Thoracic aorta (tissue), 2 donors: Measurements from ENCODE around the gene PRR23E. TPM values are rescaled to one million over a fixed set of nuclear protein-coding genes. Genes with fewer than 3 reads are reported as not detected.

Experiments used
- ATAC-seq: fragments of 150-250 bp; one replicate; pipeline ENCODE4 v1.8.0; 2017; ENCODE audit warnings: low read depth; ENCODE audit not compliant: insufficient number of reproducible peaks, low FRiP score
- DNase-seq: peaks from one replicate; pipeline ENCODE4 v3.0.0-alpha.2; 2020; ENCODE audit warnings: low spot score
- H3K27ac ChIP-seq, 2 donors: fragments of 200-600 bp; sonication (generic); 1 replicate in 1 of 2; 2 replicates in 1 of 2; pipeline ENCODE4 v1.5.1; 2016; ENCODE audit warnings: mild to moderate bottlenecking in 2 of 2, moderate library complexity in 2 of 2
- H3K27me3 ChIP-seq: fragments of 200-600 bp; sonication (generic); replicated peaks from 2 replicates; pipeline ENCODE4 v1.6.0; 2016; ENCODE audit warnings: mild to moderate bottlenecking; ENCODE audit not compliant: insufficient read depth
- H3K36me3 ChIP-seq: fragments of 200-600 bp; sonication (generic); one replicate; pipeline ENCODE4 v1.5.1; 2016
- H3K4me1 ChIP-seq, 2 donors: fragments of 200-600 bp; sonication (generic); 1 replicate in 1 of 2; 2 replicates in 1 of 2; pipeline versions ENCODE4 v1.5.1 to v1.6.0; 2016; ENCODE audit warnings: low read depth in 2 of 2, mild to moderate bottlenecking in 1 of 2; ENCODE audit not compliant: control insufficient read depth in 1 of 2
- H3K4me3 ChIP-seq: fragments of 200-600 bp; sonication (generic); 2 replicates; pipeline ENCODE4 v1.5.1; 2016; ENCODE audit warnings: mild to moderate bottlenecking
- H3K9me3 ChIP-seq: fragments of 200-600 bp; sonication (generic); 2 replicates; pipeline ENCODE4 v1.5.1; 2016
- total RNA-seq, 2 donors: library from RNA; depleted of rRNA; stranded (reverse); fragments of >200 nt; gene quantifications; one replicate each; pipeline versions ENCODE4 v1.1.0 to v1.2.3, GENCODE V29; 2016
- TF ChIP-seq, protein P1 (sequence below): fragments of 200-600 bp; sonication (generic); IDR thresholded peaks from one replicate; pipeline ENCODE4 v1.5.1; 2019; ENCODE audit warnings: antibody characterized with exemption

Gene PRR23E
- total RNA-seq, 2 donors from 2014 or later: not detected

DNA sequence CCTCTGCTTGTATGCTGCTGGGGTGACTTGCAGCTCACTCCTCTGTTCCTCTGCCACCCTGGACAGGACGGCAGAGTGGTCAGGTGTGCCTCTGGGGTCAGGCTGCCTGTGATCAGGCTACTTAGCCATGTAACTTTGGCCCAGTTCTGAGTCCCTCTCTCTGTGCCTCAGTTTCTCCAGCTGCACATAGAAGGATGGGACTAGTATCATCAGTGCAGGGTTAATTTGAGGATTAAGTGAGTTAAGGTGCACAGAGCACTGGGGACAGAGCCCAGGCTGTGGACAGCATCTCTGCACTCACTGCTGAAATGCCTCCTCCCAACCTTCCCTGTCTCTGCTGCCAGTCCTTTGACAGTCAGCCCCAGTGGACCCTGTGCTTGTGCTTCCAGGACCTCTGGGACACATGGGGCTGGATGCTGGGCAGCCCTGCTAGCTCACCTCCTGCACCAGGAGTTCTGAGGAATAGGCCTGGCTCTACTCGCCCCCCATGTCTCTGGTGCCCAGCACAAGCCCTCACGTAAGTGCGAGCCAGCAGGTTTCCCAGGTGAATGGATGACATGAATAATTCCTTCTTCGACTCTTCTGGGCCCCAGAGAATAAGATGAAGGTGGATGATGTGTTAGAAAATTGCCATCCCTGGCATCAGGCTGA, 19.3 kb upstream of the PRR23E start:
- no peak overlapping the region for H3K4me3 ChIP-seq
- TF ChIP-seq, protein P1, sequence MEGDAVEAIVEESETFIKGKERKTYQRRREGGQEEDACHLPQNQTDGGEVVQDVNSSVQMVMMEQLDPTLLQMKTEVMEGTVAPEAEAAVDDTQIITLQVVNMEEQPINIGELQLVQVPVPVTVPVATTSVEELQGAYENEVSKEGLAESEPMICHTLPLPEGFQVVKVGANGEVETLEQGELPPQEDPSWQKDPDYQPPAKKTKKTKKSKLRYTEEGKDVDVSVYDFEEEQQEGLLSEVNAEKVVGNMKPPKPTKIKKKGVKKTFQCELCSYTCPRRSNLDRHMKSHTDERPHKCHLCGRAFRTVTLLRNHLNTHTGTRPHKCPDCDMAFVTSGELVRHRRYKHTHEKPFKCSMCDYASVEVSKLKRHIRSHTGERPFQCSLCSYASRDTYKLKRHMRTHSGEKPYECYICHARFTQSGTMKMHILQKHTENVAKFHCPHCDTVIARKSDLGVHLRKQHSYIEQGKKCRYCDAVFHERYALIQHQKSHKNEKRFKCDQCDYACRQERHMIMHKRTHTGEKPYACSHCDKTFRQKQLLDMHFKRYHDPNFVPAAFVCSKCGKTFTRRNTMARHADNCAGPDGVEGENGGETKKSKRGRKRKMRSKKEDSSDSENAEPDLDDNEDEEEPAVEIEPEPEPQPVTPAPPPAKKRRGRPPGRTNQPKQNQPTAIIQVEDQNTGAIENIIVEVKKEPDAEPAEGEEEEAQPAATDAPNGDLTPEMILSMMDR: no peak
- ATAC-seq: no peak
- peaks cover 0 to 10% of the 10 kb centered on the region in 2 donors for H3K4me1 ChIP-seq
- H3K27ac ChIP-seq: no peak overlapping the region
- no peak for DNase-seq
- no peaks in the 10 kb centered on the region for H3K9me3 ChIP-seq
- no peaks in the 10 kb centered on the region for H3K36me3 ChIP-seq
- H3K27me3 ChIP-seq: no peaks in the 10 kb centered on the region

DNA sequence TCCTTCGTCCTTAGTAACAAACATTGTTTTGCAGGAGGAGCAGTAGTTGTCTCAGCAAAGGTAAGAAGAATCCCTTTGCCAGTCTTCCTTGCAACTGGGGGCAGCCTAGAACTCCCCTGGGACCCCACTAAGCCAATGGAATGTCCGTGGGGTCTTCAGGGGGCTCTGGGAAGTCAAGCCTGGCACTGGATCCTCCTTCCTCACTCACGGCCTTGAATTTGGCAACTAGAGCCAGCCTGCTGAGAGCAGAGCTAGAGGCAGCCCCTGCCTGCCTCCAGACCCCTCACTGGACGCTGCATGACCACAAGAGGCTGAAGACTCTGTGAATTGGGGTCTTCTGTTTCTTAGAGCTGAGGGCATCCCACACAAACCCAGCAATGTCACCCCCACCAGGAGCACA, 18.6 kb upstream of the PRR23E start:
- Histone ChIP-seq H3K4me3 (no peak overlapping the region), H3K27ac (no peak overlapping the region), H3K4me1 (peaks cover 0 to 4% of the 10 kb centered on the region in 2 donors), H3K27me3 (no peaks in the 10 kb centered on the region), H3K36me3 (no peaks in the 10 kb centered on the region), H3K9me3 (no peaks in the 10 kb centered on the region)
- ATAC-seq (no peak), DNase-seq (no peak)
- TF ChIP-seq, protein P1: no peak

DNA sequence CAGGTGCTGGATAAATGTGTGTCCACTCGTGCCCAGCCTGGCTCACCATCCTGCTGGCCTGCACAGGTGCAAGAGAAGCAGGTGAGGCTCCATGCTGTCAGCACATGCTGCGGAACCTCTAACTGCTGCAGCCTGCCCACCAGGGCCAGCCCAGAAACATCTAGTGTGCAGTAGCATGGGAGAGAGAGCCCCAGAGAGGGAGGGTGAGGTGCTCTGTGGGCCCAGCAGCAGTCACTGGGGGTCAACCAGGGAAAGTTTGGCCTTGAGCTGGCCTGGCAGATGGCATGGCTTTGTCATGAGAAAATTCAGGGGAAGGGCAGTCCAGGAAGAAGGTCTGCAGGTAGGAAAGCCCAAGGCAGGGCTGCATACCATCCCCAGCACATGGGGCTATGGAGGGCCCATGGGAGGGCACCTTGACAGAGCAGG, 18.2 kb upstream of the PRR23E start:
- Histone ChIP-seq H3K4me1 (no peaks in the 10 kb centered on the region), H3K27ac (no peak overlapping the region), H3K4me3 (no peak overlapping the region), H3K36me3 (no peaks in the 10 kb centered on the region), H3K9me3 (no peaks in the 10 kb centered on the region), H3K27me3 (no peaks in the 10 kb centered on the region)
- TF ChIP-seq, protein P1: no peak
- ATAC-seq (no peak), DNase-seq (no peak)

DNA sequence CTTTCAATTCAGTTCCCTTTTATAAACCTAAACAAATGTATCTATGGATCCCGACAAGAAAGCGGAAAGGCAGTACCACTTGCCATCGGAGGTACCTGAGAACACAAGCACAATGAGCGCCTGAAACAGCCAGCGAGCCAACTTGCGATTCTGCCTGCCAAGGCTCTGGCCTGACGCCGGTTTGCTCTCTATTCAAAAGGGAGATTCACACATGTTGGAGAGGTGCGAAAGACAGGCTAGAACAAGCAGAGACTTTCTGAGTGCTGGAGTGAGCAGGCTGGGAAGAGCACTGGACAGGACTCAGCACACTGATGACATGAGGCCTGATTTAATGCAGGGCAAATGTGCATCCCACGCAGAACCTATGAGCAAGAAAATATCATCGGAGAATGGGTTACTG, 17.7 kb upstream of the PRR23E start:
- TF ChIP-seq, protein P1: no peak
- Histone ChIP-seq H3K27ac (no peak overlapping the region), H3K9me3 (no peaks in the 10 kb centered on the region), H3K36me3 (no peaks in the 10 kb centered on the region), H3K4me1 (no peaks in the 10 kb centered on the region), H3K27me3 (no peaks in the 10 kb centered on the region), H3K4me3 (no peak overlapping the region)
- DNase-seq: no peak
- no peak for ATAC-seq

DNA sequence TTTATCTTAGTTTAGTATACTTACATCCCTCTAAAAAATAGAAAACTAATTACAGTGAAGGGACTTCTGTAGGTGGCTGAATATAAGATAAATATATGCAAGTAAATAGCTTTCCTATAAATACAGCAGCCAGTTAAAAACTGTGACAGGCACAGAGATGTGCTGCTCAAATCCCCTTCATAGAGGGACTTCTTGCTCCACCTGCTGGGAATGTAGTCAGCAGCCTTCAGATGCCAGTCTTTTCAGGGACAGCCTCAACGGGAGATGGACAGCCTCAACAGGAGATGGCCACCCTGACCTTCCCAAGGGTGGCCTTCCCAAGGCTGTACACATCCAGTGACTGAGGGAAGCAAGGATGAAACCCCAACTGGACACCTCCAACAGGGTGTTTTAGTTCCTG, 15.7 kb upstream of the PRR23E start:
- Histone ChIP-seq H3K27me3 (no peaks in the 10 kb centered on the region), H3K4me3 (no peak overlapping the region), H3K4me1 (no peaks in the 10 kb centered on the region), H3K27ac (no peak overlapping the region), H3K9me3 (no peaks in the 10 kb centered on the region), H3K36me3 (no peaks in the 10 kb centered on the region)
- DNase-seq (no peak), ATAC-seq (no peak)
- TF ChIP-seq, protein P1: no peak
